HG03135 (cell line): ENCODE data around the gene SAMD11.
A peak's percentile ranks its signal among the peaks of the same experiment; 100 is the strongest.
"Not testable (repeated sequence)": the region's sequence is repeated elsewhere in the genome, so short reads cannot be mapped to it uniquely, and the experiment has no call there.

ENCODE experiments used
- ATAC-seq: cut with Tn5 transposase; IDR thresholded peaks from one replicate; pipeline ENCODE4 v1.9.1; 2021; ENCODE audit warnings: mild to moderate bottlenecking, moderate library complexity; ENCODE audit not compliant: unreplicated experiment

SAMD11 gene

DNA sequence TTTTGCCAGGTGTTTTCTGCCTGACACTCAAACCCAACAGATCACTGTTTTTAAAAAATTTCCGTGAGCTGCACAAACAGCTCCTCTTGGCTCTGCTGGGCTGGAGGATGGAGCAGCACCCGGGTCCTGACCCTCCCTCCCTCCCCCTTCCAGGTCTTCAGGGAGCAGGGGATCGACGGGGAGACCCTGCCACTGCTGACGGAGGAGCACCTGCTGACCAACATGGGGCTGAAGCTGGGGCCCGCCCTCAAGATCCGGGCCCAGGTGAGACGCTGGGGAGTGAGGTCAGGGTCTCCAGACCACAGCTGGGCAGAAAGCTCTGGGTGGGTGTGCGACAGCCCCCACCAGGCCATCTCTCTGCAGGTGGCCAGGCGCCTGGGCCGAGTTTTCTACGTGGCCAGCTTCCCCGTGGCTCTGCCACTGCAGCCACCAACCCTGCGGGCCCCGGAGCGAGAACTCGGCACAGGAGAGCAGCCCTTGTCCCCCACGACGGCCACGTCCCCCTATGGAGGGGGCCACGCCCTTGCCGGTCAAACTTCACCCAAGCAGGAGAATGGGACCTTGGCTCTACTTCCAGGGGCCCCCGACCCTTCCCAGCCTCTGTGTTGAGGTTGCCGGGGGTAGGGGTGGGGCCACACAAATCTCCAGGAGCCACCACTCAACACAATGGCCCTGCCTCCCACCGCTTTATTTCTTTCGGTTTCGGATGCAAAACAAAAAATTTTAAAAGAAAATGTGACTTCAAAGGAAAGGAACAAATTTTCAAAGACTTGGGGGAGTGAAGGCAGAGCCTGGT lies 20.0 kb downstream of the SAMD11 start:
- ATAC-seq: no peak

DNA sequence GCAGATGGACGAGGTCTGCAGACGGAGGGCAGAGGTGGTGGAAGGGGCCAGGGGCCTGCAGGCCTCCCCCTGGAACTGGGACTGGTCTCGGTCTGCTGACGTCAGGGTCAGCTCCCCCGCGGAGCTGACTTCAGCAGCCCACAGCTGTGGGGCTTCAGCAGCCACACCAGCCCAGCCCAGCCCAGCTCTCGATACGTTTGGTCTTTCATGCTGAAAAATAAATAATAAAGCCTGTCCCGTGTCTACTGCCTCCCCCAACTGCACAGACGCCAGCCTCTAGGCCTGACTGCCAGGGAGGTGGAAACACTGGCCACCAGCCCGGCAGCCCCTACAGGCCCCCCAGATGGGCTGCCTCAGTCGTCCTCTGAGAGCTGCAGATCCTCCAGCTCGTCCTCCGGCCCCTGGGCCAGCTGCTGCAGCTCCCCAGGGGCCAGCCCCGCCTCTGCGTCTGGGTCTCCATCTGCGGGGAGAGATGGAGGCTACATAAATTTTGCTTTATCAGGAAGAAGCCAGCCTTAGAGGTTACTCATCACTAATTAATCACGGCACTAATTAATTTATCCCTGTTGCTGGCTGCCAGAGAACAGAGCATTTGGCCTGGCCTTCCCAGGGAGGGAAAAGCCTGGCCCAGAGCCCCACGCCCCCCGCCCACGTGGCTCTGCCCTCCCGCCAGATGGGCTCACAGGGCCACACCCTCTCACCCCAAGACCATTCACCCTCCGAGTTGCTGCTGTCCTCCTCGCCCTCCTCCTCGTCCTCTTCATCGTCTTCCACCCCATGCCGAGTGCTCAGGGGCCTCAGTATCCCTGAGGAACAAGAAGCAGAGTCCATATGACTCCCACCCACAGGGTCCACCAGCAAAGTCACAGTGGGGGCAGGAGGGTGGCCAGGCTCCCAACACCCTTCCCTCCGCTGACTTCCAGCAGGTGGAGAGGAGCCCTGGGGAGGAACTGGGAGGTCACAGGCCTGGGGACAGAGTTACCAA lies 20.9 kb downstream of the SAMD11 start:
- ATAC-seq: no peak

DNA sequence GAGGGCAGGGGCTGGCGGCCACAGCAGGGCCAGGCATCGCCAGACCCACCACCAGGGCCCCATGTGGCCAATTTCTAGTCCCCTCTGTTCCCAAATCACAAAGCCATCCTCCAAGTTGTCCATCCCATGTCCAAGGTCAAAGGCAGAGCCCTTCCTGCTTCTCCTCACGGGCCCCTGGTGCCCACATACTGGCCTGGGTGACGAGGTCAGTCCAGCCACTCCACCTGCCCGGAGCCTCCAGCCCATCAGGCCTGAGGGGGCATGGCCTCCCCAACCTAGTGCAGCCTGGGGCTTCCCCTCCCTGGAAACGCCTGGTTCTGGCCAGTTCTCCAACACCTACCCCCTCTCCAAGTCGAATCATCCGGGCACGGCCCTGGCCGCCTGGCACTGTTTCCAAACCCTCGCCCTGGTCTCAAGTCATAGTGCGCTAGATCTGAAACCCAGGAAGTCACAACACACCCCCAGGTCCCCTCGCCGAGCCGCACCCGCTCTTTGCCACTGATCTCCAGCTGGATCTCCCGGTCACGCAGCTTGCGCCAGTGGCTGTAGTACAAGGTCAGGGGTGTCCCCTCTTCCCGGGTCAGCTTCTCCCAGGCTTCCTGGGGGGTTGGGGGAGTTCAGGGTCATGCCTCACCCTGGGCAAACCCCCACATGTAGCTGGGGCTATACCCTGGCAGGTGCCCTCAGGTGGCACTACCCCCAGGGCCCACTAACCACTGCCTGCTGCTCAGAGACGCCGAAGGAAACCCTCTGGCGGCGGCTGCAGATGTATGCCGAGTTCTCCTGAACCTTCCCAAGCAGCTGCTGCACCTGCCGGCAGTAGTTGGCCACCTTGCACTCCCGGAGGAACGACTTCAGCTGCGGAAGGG lies 22.2 kb downstream of the SAMD11 start:
- no peak for ATAC-seq

DNA sequence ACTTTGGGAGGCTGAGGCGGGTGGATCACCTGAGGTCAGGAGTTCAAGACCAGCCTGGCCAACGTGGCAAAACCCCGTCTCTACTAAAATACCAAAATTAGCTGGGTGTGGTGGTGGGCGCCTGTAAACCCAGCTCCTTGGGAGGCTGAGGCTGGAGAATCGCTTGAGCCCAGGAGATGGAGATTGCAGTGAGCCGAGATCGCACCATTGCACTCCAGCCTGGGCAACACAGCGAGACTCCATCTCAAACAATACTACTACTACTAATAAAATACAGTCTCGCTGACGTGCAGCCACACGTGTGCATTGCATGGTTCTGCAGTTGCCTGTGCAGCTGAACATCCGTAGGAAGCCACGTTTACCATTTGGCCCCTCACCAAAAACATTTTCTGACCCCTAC lies 23.1 kb downstream of the SAMD11 start:
- not testable (repeated sequence) for ATAC-seq

DNA sequence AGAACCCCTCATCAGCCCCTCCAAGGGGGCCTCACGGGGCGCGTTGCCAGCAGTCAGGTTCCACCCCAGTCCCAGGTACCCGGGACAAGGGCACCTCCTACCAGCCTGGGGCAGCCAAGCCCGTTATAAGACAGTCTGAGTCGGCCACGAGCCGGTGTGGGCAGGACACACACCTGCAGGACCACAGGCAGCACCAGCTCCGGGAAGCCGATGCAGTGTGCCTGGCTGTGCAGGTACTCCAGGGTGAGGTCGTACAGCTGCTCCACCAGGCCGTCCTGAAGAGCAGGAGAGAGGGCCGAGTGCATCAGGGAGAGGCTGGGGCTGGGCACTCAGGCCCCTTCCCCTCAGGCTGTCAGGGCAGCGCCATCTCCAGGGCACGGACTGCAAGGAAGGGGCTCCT lies 24.2 kb downstream of the SAMD11 start:
- ATAC-seq: no peak

DNA sequence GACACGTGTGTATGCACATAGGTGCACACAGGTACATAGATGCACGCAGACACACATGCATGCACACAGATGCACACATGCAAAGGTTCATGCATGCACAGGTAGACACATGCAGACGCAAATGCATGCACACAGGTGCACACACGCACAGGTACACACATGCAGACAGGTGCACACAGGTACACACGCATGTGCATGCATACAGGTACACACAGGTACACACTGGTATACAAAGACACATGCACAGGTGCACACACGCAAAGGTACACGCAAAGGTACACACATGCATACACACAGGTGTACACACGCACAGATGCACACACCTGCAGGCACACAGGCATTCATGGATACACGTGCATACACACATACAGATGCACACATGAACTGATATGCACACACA lies 26.5 kb downstream of the SAMD11 start:
- no peak for ATAC-seq

DNA sequence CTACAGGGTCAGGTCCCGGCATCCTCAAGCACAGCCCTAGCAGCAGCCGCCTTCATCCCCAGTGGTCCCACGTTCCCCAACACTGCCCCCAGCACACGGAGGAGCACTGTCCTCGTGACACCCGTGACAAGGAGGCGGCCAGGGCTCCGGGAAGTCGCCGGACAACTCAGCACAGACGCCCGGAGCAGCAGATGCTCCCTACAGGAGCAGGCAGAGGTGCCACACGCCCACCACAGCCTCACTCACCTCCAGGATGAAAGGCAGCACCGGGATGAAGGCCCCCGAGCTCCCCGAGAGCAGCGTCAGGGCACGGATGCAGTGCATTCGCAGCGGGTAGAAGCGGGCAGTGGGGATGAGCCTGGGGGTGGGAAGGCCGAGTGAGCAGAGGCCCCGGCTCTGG lies 27.2 kb downstream of the SAMD11 start:
- no peak for ATAC-seq

DNA sequence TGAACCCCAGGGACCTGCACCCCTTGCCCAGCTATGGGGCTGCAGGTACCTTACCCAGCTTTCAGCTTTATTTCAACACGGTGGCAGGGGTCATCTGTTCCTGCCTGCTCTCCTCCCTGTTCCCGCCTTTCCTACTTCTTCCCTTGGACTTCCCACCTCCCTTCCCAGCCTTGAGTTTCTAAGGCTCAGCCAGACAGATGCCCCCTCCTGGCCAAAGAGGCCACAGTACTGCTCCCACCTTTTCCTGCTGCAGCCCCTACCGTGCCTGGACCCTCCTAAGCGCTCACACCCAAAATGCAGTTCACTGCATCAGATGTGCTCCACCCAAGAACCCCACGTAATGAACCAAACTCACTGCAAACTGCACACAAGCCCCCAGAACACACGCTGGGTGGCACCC lies 27.6 kb downstream of the SAMD11 start:
- no peak for ATAC-seq

DNA sequence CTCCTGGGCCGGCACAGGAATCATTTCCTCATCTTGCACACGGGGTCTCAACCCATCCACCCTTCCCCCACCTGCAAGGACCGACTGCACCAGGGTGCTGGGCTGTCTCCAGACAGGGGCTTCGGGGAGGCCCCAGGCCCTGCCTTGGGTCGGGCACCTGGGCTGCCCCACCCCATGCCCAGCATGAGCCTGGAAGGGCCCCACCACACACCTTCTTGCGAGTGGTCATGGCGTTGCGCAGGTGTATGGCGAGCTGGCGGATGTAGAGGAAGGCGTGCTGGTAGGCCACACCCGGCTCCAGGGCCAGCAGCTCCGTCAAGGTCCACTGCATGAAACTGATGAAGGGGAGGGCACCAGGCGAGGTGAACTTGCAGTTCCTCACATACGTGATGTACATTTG lies 28.5 kb downstream of the SAMD11 start:
- ATAC-seq: no peak

DNA sequence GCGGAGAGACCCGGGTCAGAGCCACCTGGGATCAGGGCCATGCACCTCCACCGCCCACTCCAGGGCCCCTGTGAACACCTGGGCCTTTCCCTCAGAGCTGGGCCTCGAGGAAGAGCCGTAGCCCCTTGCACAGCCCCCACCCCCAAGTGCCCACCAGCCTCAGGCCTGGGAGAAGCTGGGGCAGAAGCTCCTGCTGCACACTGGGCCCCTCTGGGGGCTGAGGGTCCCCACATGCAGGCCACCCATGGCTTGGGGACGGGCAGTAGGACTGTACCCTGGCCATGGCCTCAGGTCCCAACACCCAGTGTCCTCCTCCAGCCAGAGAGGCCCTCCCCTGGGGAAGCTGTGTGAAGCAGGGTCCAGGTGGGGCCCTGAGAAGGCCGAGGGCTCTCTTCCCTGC lies 28.9 kb downstream of the SAMD11 start:
- no peak for ATAC-seq

DNA sequence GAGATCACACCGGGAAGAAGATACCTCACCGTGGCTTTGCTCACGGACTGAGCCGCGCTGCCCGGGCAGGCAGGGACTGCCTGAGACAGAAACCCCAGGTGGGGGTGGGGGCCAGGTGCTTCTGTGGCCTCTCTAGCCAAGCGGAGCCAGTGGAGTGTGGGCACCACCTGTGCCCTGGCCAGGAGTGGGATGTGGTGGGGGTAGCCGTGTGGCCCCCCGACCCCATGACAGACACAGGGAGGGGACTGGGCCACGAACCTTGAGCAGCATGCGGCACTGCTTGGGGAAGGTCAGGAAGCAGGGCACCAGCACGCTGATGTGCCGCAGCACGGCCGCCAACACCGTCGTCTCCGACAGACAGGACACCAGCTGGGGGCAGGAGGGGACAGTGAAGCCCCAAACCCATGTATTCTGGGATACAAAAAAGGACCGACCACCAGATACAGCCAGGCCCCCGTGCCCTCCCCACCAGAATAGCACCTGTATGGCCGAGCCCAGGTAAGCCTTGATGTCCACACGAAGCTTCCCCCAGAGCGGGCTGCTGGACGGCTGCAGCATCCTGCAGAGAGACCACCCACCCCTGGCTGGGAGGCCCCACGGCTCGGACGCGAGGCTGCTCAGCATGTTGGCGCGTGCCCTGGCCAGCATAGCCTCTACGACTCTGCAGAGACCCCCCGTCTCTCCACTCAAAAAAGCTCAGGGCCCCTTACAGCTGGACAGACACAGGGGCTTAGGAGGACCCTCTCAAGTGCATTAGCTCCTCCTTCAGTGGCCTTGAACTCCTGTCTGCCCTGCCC lies 30.0 kb downstream of the SAMD11 start:
- no peak for ATAC-seq

DNA sequence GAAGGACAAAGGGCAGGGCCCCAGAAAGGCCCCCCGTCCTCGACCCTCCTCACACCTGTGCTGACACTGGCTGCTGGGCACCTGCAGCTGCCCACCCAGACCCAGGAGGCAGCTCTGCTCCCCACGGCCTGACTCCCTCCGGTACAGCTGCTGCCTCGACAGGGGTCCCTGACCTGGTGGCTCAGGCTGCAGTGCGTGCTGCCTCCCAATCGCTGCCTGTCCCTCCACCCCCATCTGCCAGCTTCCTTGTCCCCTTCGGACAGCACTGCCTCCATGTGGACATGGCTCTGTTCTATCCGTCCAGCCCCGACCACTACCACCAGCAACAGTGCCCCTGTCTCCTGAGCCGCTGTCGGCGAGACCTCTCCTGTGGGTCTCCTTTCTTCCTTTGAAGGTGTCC lies 31.2 kb downstream of the SAMD11 start:
- no peak for ATAC-seq

DNA sequence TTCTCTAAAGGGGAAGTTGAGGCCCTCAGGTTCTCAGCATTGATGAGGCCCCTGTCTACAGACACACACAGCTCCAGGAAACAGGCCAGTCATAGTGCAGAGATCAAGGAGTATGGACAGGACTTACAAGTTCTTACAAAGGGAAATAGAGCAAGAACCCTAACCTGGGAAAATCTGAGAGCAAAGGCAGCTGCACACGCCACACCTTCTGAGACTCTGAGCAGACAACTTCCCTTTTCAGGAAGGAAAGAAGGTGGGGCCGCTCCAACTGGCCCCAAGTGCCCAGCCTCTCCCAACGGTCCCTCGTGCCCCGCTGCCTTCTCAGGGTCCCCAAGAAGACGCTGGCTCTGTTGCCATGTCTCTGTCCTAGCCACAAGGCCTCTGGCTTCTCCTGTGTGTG lies 31.8 kb downstream of the SAMD11 start:
- ATAC-seq: no peak

DNA sequence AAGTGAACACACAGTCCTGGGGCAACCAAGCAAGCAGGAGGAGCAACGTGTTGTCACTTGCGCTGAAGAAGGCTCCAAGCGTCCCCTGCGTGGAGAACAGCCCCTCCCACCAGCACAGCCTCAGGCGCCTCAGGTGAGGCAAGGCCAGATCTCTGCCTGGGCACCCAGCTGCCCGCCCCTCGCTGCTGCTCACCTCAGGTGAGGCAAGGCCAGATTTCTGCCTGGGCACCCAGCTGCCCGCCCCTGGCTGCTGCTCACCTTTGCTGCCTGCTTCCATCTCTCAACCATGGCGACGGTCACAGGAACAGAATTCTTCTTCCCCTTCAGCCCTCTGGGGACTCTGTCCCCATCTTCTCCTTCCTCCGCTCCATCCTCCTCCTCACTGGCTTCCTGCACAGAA lies 32.9 kb downstream of the SAMD11 start:
- ATAC-seq: no peak

DNA sequence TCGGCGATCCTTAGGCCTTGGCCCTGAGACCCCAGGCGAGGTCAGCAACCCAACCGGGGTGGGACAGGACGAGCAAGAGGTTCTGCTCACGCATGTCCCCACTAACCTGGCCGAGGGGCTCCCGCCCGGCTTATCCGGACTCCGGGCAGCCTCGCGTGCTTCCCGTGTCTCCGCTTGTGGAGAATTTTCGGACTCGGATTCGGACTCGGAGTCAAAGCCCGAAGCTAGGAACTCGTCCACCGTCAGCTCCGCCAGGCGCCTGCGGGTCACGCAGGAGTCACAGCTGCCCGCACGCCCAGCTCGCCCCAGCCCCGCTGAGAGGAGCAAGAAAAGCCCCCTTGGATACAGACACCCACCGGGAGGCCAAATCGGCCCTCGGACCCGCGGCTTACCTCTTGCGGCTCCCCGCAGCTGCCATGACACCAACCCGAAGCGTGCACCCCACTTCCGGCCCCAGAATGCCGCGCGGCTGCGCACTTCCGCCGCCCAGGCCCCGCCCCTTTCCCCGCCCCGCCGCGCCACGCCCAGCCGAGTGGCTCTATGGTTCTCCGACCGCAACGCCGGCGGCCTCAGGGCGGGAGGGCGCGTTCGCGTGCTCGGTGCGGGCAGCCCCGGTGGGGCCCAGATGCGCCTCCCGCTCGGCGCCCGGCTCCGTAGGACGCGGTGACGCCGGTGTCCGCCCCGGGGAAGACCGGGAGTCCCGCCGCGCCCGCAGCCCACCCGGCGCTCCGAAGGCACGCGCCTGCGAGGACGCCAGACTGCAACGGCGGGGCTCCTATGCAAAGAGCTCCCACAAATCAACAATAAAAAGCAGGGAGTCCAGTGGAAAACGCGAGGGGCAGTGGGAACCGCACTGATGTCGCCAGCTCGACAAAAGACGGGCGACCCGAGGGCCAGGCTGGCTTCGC lies 35.4 kb downstream of the SAMD11 start, which contains the start of gene NOC2L:
NOC2L (minus strand) TSS at position 434 of the 908 bp plus-strand sequence; CDS start at position 418, 16 bp downstream.
- peak; percentile 71 for ATAC-seq

DNA sequence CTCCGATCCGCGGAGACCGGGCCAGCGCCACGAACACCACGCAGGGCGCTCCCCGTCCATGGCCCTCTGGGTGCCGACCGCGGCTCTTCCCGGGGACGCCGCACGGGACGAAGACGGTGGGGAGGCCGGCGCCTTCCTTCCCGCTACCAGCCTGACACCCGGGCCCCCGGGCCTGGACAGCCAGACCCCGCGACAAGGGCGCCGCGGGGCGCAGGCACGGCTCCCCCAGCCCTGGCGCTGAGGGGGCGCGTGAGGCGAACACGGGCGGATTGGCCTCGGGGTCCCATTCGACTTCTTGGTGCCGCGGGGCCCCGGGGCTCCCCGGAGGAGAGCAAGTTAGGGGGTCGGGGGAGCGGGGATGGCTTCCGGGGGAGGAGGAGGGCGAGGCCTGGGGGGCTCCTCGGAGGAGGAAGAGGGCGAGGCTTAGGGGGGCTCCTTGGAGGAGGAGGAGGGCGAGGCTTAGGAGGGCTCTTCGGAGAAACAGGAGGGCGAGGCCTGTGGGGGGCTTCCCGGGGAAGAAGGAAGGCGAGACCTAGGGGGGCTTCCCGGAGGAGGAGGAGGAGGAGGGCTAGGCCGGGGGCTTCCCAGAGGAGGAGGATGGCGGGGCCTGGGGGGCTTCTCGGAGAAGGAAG lies 36.1 kb downstream of the SAMD11 start:
- no peak for ATAC-seq

DNA sequence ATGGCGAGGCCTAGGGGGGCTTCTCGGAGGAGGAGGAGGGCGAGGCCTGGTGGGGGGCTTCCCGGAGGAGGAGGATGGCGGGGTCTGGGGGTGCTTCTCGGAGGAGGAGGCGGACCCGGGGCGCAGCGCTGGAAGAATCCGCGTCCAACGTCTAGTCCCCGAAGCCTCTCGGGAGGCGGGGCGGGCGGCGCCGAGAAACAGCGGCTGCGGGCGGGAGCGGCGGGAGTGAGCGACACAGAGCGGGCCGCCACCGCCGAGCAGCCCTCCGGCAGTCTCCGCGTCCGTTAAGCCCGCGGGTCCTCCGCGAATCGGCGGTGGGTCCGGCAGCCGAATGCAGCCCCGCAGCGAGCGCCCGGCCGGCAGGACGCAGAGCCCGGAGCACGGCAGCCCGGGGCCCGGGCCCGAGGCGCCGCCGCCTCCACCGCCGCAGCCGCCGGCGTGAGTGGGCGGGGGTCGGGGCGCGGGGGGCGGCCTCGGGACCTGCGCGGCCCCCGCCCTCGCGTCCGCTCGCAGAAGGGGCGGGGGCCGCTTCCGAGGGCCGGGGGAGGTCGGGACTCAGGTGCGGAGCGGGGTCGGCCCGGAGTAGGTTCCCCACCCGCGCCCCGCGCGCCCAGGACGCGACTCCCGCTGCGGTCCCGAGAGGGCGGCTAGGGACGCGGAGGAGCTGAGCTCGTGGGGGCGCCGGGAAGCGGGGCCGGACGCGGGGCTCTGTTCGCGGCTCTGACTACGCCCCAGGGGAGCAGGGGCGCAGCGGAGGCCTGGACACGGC lies 36.8 kb downstream of the SAMD11 start, which contains the start of gene KLHL17:
KLHL17 (plus strand) TSS at position 222 of the 769 bp plus-strand sequence; CDS start at position 332, 110 bp downstream.
- ATAC-seq: peak; percentile 43
